Stimulated activated CD8-positive, alpha-beta memory T cell treated with anti-CD3 and anti-CD28 coated beads, Interleukin-12 subunit alpha, Interleukin-12 subunit beta, amount 100 ng/mL, for 4 hours (primary cell): ENCODE results near the gene TBC1D13.
"Not testable (repeated sequence)": the region's sequence is repeated elsewhere in the genome, so short reads cannot be mapped to it uniquely, and the experiment has no call there.

ENCODE experiments used
- DNase-seq: peaks from one replicate; pipeline ENCODE4 v3.0.0-alpha.2; 2020; ENCODE audit warnings: low read depth

Gene TBC1D13, protein sequence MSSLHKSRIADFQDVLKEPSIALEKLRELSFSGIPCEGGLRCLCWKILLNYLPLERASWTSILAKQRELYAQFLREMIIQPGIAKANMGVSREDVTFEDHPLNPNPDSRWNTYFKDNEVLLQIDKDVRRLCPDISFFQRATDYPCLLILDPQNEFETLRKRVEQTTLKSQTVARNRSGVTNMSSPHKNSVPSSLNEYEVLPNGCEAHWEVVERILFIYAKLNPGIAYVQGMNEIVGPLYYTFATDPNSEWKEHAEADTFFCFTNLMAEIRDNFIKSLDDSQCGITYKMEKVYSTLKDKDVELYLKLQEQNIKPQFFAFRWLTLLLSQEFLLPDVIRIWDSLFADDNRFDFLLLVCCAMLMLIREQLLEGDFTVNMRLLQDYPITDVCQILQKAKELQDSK

DNA sequence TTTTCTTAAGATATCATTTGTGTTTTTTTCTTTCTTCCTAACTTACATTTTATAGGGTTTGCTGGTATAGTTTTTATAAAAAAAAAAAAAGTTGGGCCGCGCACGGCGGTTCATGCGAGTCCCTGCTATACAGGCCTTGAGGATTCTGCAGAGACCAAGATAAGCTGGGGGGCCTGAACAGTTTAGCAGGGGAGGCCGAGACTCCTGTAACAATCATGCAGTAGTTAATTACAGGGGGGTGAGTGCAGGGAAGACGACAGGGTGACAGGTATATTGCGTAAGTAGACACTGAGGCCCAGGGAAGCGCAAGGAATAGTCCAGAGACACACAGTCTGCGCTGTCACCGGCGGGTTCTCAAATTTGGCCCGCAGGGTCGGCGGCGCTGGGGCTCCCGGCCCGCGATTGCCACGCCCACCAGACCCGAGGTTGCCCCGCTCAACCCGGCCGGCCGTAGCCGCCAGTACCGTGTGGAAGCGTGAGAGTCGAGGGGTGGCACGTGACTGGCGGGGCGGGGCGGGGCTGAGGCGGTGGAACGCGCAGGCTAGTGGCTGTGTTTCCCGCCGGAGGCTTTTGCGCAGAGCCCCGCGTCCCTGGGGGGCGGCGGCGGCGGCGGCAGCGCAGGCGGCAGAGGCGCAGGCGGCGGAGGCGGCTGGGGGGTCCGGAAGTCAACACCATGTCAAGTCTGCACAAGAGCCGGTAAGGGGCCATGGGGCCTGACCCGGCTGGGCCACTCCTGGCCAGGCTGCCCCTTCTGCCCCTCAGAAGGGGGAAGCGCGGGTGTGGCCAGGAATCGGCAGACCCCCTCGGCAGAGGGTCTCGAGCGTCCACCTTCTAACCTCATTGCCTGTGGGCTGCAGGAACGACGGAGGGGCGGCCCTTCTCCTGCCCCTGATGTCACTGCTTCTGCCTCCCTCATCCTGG, at the start of gene TBC1D13:
Gene TBC1D13 (plus strand): TSS at position 573 of the 921 bp plus-strand sequence. CDS start 101 bp downstream, at position 674.
- peak; percentile 86 for DNase-seq

DNA sequence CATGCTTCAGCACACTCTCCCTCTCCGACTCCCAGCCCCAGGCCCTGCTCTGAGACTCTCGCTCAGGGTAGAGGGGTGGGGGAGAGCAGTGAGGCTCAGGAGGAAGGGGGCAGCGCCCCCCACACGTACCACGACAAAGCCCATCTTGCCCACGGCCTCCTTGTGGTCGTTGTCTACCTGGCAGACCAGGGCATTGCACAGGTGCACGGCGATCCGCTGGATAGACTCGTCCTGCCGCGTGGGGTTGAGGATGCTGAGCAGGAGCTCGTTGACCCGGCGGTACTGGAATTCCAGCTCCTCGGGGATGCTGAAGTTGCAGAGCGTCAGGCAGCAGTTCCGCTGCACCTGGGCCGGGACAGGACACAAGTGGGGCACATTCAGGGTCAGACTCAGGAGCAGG, 44.7 kb upstream of the TBC1D13 start:
- DNase-seq, result no peak

GRCh38 chr9:128743421-128743820, 43.6 kb upstream of the TBC1D13 start:
- no peak for DNase-seq

DNA sequence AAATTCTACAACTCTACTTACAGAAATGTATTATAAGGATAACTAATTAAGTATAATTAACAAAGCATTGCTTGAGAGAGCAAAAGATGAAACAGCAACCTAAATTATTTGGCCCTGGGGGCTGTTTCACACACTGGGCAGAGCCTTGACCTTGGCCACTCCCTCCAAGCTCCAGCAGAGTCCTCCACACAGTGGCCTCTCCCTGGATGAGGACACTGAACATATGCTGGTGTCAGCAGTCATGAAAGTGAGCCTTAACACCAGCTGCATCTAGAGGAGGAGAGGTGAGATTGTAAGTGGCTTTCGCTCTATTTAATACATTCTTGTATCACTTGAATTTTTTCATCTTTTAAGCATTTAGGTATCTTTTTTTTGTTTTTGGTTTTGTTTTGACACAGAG, 39.8 kb upstream of the TBC1D13 start:
- DNase-seq, result no peak

DNA sequence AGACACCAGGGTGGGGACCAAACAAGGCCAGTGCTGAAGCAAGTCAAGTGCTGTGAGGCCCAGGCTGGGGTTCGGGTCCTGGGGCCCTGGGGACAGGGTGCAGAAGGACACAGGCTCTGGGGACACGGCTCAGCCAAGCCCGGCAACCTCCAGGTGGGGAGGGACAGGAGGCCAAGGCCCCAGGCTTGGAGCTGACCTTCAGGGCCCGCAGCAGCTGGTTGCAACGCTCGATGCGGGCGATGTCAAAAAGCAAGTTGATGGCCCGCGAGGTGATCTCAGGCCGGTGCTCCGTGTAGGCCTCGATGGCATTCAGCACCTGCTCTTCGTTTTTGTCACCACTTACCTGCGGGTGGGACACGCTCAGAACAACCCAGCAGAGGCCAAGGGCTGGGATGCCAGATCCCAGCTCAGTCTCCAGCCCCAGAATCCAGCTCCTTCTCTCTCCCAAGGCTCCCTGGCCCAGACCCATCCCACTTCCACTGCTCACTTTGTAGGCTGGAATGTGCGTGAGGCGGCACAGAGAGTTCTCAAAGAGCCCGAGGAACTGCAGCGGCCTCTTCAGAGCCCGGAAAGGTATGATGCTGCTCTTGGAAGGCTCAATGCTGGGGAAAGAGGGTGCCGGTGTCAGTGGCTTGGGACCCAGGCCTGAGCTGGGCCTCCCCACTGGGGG, 36.0 kb upstream of the TBC1D13 start:
- DNase-seq, result no peak

GRCh38 chr9:128753627-128754026, 33.4 kb upstream of the TBC1D13 start:
- DNase-seq, result no peak

DNA sequence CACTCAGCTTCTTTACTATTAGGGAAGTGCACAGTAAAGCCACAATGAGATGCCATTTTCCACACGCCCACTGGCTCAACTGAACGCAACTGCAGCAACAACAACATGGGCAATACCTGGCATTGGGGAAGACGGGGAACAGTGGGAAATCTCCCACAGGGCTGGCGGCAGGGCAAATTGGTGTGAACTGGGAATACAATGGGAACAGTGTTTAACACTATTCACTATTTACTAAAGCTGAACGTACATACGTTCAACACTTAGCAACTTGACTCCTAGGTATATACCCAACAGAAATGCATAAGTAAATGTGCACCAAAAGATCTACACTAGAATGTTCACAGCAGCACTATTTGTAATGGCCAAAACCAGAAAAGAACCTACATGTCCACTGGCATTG, 29.5 kb upstream of the TBC1D13 start:
- no peak for DNase-seq

- DNase-seq, result no peak
Measured at GRCh38 chr9:128762671-128763449, 24.2 kb upstream of the TBC1D13 start.

- no peak for DNase-seq
Measured at GRCh38 chr9:128764361-128764760, 22.7 kb upstream of the TBC1D13 start.

DNA sequence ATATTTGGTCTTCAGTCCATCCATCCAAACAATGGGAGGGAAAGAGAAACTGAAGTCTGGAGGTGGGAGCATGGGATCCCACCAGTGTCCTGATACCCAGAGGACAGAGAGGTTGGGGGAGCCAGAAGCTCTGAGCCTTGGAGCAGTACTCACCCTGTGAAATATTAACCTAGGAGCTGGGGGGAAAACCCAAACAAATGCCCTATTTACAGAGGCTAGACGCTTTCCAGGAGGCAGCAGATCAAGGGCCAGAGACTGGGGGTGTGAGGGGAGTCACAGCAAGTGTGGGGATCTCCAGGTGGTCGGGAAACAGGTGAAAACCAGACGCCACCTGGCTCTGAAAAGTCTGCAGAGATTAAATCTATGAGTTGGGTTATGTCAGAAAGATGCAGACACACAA, 21.6 kb upstream of the TBC1D13 start:
- no peak for DNase-seq

DNA sequence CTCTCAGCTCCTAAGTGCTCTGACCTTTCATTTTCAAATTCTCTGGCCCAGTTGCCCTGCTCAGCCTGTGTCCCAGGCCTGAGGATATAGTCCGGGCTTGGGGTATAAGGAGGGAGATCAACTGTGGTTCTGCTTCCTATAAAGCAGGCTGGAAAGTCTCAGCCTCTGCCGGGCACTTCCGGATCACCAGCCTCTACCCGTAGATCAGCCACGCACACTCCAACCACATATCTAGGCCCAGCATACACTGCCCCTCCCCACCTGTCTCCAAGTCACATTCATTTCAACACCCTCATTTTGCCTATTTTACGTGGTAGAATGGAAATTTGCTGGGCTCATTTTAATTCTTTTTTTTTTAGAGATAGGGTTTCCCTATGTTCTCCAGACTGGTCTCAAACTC, 18.4 kb upstream of the TBC1D13 start:
- no peak for DNase-seq

- no peak for DNase-seq
Measured at GRCh38 chr9:128770286-128771030, 16.6 kb upstream of the TBC1D13 start.

- DNase-seq, result no peak
Measured at GRCh38 chr9:128771094-128771721, 15.8 kb upstream of the TBC1D13 start.

DNA sequence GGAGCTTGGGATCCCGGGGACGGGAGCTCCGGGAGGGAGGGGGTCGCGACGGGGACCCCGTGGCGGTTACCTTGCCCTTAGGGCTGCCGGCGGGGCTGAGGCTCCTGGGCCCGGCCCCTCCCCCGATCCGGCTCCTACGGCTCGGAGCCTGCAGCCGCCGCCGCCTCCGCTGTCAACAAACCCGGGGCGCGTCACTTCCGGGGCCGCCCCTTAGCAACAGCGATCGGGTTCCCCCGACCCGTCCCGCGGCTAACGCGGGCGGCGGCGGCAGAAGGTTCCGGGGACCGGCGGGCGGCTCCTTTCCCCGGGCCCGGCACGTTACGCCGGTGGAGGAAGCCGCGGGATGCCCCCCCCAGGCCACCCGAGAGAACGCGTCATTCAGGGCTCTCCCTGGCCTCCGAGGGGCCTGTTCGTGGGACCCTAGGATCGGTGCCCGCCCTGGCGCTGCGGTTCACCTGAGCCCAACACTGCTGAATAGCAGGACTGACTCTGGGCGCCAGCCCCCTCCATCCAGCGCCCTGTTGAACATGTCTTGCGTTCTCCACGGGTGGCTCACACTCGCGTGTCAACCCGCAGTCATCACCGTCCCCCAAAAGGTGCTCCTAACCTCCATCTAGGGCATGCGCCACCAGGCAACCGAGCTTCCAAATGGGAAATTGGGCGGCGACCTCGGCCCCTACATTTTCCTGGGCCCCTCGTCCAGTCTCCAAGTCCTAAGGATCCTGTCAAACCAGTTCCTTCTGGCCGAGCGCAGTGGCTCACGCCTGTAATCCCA, 15.1 kb upstream of the TBC1D13 start, which contains the start of gene ZER1:
Gene ZER1 (minus strand): TSS at position 183 of the 775 bp plus-strand sequence. CDS start 16,362 bp downstream, outside the sequence.
- DNase-seq, result peak; percentile 91

DNA sequence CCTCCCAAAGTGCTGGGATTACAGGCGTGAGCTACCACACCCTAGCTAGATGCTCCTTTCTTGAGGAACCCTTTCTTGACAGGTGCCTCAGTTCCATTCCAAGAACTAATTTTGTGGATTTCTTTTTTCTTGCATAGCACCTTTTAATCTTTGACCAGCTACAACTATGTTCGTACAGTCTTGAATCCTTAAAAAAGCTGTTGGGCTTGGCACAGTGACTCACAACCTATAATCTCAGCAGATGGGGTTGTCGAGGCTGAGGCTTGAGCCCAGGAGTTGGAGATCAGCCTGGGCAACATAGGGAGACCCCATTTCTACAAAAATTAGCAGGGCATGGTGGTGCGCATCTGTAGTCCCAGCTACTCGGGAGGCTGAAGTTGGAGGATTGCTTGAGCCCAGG, 14.0 kb upstream of the TBC1D13 start:
- DNase-seq, result no peak

DNA sequence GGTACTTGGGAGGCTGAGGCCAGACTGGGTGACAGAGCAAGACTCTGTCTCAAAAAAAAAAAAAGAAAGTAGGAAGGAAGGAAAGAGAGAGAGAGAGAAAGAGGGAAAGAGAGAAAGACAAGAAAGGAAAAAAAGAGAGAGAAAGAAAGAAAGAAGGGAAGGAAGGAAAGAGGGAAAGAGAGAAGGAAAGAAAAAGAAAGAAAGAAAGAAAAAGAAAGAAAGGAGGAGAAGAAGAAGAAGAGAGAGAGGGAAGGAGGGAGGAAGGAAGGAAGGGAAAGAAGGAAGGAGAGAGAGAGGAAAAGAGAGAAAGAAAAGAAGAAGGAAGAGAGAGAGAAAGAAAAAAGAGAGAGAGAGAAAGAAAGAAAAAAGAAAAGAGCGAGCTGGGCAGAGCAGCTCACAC, 12.2 kb upstream of the TBC1D13 start:
- DNase-seq, result no peak

GRCh38 chr9:128780093-128780492, 7.0 kb upstream of the TBC1D13 start:
- DNase-seq, result not testable (repeated sequence)

GRCh38 chr9:128781187-128782070, 5.6 kb upstream of the TBC1D13 start:
- DNase-seq, result no peak
